Ishikawa (cell line): ENCODE measurements around the gene PSTPIP1.

Experiments used
- CEBPB ChIP-seq: IDR thresholded peaks from 2 replicates; pipeline ENCODE4 v1.6.1; 2012
- REST ChIP-seq: IDR thresholded peaks from 2 replicates; pipeline ENCODE4 v1.6.1; 2012; ENCODE audit warnings: low read depth, mild to moderate bottlenecking
- TAF1 ChIP-seq: IDR thresholded peaks from 2 replicates; pipeline ENCODE4 v1.6.1; 2012; ENCODE audit warnings: low read depth, mild to moderate bottlenecking
- TEAD4 ChIP-seq: IDR thresholded peaks from 2 replicates; pipeline ENCODE4 v1.6.1; 2012
- ZBTB7A ChIP-seq: IDR thresholded peaks from 2 replicates; pipeline ENCODE4 v1.6.1; 2012; ENCODE audit warnings: low read depth

- TF ChIP-seq TAF1 (0 out of 2 replicates have a peak, but pooled peaks have one; percentile 19), REST (no peak), ZBTB7A (no peak), TEAD4 (no peak), CEBPB (no peak)
Measured at GRCh38 chr15:77070180-77070494, 75.2 kb downstream of the PSTPIP1 start.
